HG02938 (cell line): ENCODE results near the gene PDE11A.
"Not testable (repeated sequence)": the region's sequence is repeated elsewhere in the genome, so short reads cannot be mapped to it uniquely, and the experiment has no call there.

ENCODE experiments used
- ATAC-seq: cut with Tn5 transposase; IDR thresholded peaks from one replicate; pipeline ENCODE4 v1.9.1; 2021; ENCODE audit warnings: mild to moderate bottlenecking, moderate library complexity; ENCODE audit not compliant: unreplicated experiment

PDE11A gene

DNA sequence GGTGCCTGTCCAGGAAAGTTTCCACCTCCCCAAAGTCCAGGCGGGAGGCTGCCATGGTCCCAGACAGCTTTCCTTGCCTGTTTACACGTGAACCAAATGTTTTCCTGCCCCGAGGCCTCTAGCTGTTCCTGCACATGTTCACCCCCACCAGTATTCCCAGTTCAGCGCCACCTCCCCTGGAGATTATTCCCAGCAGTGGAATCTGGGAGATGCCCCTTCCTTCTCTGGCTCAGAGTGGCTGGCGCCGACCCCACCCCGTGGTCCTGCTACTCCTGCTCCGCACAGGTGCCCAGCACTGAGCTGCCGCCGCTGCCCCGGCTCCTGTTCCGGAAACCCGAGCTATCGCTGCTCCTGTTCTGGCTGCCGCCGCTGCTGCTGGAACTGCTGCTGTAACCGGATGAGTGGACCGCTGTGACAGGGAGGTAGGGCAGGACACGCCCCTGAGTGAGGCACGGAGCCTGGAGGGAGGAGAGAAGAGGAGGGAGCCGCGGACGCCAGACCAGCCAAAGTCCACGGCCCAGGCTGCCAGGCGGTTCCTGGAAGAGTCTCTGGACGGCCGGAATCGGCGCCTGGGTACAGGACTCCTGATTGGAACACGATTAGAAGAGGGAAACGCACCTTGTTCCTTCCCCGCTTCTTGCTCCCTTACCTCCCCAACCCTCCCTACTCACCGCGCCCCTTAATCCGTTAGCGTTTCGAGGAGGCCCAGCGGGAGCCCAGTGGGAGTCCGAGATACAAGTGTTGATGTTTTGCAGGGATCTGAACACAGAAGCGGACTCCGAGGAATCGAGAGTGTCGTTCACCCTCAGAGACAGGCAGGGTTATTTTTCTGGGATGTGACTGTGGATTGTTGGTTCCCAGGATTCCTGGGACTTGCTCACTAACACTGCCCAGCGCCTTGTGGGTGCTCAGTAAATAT lies at the start of gene PDE11A:
PDE11A (minus strand) TSS at position 395 of the 919 bp plus-strand sequence; CDS start at position 55, 340 bp downstream.
- ATAC-seq, result peak; percentile 73

- no peak for ATAC-seq
Measured at GRCh38 chr2:178119179-178119922, 46.8 kb upstream of the PDE11A start.

DNA sequence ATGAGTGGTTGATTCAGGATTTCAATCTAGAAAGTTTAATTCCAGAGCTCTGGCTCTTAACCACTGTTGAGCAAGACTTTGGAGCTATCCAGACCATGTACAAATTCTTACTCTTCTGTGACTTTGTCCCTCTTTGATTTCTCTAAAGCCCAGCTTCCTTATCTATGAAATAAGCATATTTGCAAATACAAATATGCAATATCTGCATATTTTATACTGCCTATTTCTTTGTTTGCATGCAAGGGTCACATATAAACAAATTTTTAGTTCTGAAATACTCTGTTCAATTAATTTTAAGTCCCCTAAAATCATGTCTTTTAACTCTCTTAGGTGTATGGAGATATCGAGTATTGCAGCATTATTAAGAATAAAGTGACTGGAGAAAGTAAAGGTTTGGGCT lies 45.1 kb upstream of the PDE11A start:
- no peak for ATAC-seq

DNA sequence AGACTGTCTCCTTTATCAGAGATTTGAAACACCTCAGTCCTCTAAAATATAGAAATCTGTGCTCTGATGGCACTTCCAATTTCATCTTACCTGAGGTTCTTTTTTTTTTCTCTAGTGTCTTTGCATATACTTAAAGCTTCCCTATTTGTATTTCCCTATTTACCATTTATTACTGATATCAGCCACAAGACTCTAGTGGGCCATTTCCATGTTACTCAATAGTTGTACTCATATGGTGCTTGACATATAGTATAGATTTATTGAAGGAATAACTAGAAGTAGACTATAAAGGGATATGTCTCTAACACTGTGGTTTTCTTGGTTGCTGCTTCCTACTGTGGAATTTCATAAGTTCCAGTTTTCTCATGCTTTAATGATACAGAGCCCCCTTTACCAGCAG lies 42.7 kb upstream of the PDE11A start:
- ATAC-seq, result no peak

DNA sequence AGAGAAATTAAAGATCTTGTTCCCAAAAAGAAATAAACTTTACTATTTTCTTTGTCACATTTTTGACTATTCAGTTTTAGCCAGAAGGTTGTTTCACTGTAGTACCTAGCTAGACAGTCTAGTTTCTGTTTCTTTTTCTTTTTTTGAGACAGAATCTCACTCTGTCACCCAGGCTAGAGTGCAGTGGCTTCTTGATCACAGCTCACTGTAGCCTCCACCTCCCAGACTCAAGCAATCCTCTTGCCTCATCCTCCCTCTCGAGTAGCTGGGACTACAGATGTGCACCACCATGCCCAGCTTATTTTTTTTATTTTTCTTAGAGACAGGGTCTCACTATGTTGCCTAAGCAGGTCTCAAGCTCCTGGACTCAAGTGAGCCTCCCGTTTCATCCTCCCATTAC lies 41.9 kb upstream of the PDE11A start:
- peak; percentile 39 for ATAC-seq

GRCh38 chr2:178112202-178113152 lies 39.9 kb upstream of the PDE11A start, which contains the start of gene RBM45:
Gene RBM45 (plus strand): TSS chr2:178112437. CDS start chr2:178112547, 110 bp downstream.
- peak; percentile 83 for ATAC-seq

DNA sequence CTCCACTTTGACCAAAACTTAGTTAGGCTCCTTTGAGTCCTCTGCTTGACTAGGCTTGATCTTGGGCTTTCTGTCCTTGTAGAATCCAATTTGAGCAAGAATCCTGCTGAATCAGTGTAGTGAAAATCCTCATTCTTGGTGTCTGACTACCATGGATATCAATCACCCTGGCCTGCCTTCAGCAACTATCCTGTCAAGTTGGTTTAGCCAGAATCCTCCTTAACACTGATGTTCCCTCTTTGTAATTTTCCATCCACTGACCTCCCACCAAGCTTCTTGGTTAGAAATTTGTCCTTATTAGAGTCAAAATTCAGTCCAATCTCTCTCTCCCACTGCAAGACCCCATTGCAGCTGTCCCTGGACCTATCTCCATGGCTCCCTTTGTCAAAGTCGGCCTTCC lies 39.2 kb upstream of the PDE11A start:
- ATAC-seq, result peak; percentile 1

- ATAC-seq, result no peak
Measured at GRCh38 chr2:178110681-178111080, 38.1 kb upstream of the PDE11A start.

DNA sequence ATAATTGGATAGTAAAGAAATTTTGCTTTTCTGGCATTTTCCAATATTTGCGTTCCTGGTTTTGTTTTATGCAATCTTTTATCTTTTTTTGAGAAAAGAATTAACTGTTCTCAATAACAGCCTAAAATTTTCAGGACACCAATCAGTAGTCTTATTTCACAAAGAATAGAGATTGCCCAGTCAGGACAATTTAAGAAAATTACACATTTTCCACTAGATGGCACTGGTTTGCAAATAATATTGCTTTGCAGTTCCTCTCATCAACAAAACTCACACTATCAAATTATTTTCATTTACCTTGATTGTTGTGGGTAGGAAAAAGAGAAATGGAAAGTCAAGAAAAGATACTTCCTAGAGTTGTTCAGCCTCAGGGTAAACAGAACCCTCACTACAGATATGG lies 37.2 kb upstream of the PDE11A start:
- no peak for ATAC-seq

- no peak for ATAC-seq
Measured at GRCh38 chr2:178108176-178108575, 35.6 kb upstream of the PDE11A start.

DNA sequence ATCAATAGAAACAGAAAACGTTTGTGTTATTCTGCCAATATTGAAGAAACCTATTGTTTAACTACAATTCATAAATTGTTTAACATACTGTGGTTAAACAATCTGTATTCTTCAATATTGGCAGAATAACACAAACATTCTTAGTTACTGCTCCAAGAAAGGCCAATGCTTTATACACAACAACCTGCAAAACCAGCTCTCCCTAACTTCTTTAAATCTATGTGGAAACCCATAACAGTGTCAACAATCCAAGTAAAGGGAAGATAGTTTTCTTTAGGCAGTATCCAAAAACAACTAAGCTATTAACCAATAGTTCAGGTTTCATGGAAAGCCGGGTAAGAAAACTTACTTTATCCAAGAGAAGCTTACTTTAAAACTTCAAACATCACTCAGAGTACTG lies 33.5 kb upstream of the PDE11A start:
- ATAC-seq, result no peak

- no peak for ATAC-seq
Measured at GRCh38 chr2:178105566-178105965, 33.0 kb upstream of the PDE11A start.

DNA sequence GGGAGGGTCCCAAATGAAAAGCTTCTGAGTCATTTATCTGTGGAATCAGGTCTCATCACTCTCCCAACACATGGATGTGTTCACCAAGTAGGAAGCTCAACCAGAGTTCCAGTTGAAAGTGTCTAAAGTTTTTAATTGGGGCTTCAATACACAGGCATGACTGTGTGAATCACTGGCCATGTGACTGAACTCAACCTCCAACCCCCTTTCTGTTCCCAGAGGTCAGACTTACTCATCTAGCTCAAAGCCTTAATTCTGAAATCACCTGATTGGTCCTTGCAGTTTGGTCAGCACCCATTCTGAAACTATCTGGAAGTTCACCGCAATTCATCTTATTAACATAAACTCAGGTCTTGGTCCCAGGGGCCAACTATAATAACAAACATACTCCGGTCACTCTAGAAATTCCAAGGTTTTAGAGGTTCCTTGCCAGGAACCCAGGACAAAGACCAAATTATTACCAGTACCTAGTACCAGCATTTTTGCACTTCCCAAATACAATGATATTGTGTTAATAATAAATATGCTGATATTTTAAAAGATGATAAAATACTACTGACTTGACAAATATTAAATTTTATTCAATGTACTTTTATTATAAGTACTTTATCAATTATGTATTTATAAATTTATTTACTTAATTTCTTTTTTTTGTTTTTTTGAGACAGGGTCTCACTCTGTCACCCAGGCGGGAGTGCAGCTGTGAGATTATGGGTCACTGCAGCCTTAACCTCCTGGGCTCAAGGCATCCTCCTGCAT lies 28.9 kb upstream of the PDE11A start:
- no peak for ATAC-seq

- no peak for ATAC-seq
Measured at GRCh38 chr2:178093471-178093870, 20.9 kb upstream of the PDE11A start.

GRCh38 chr2:178088774-178089270 lies 16.2 kb upstream of the PDE11A start:
- ATAC-seq, result no peak

GRCh38 chr2:178084273-178084672 lies 11.7 kb upstream of the PDE11A start:
- no peak for ATAC-seq

DNA sequence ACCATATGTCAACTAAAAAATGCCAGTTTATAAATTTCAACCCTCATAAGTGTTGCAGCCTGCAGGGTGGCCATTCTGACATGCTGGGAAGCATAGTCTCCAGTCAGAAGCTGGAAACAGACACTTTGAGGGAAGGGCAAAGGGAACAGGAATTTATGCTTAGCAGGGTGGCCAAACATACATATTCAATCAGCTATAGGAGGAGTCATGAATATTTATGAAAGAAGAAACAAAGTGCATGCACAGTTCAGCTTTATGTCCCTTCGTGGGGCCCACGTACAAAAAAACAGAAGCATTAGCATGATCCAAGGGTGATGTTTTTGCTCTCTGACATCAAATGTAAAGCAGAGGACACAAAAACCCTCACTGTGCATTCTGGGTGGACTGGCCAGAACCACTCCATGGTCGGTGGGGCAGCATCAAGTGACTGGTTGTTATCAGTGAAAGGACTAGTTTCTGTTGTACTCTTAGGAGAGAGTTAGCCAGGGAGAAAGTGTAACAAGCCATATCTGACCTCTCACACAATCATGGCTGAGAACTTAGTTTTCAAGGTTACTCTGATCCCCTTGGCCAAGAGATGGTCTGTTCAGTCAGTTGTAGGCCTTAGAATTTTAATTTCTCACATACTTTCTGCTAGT lies 9.9 kb upstream of the PDE11A start:
- ATAC-seq, result no peak

GRCh38 chr2:178079279-178079678 lies 6.7 kb upstream of the PDE11A start:
- not testable (repeated sequence) for ATAC-seq

DNA sequence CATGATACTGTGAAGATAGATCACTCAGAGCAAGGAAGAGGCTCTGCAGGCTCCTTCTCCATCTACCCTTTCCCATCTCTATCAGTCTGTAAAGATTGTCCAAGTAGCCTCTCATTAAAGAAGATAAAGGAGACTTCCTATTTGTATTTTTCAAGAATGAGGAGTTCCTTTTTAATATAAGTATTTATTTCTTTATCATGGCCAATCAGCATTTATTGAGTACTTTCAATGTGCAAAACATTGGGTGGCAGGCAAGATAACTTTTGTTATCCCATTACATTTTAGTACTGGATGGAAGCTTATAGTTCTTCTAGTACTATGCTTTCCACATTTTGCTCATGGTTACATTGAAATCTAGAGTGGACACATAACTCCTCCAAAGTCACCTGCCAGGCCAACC lies 3.6 kb upstream of the PDE11A start:
- no peak for ATAC-seq

DNA sequence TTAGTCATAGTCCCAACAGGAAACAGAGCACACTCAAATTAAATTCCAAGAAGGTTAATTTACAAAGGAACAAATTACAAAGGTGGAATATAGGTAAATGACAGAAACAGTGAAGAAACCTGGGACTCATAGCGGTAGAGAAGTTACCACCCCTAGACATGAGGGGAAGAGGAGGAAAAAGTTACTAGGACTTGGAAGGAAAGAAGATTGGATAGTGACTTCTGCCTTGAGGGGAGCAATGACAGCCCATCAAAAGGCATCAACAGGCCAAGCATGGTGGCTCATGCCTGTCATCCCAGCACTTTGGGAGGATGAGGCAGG lies 2.4 kb upstream of the PDE11A start:
- ATAC-seq, result no peak
